Adrenal gland (tissue), 12 donors: ENCODE results near the gene PLSCR1. TPM values are rescaled to one million over a fixed set of nuclear protein-coding genes. Genes with fewer than 3 reads are reported as not detected.

Source experiments
- DNase-seq, 7 donors: peaks; one replicate each; pipeline ENCODE4 v3.0.0-alpha.2; 2019 to 2020
- H3K27ac ChIP-seq, 5 donors: fragments of 200-600 bp; sonication (generic) in 4 of 5; 1 replicate in 3 of 5; 2 replicates in 2 of 5; pipeline versions ENCODE4 v1.5.1 to v1.8.0; 2016 to 2020; ENCODE audit warnings: mild to moderate bottlenecking in 1 of 5
- H3K27me3 ChIP-seq: fragments of 200-600 bp; 2 replicates; pipeline ENCODE4 v1.8.0; 2021
- H3K36me3 ChIP-seq, 2 donors: fragments of 200-600 bp; replicated peaks in 1 of 2; 1 replicate in 1 of 2; 2 replicates in 1 of 2; pipeline versions ENCODE4 v1.5.1 to v1.8.0; 2018 to 2022
- H3K4me1 ChIP-seq, 2 donors: fragments of 200-600 bp; replicated peaks in 1 of 2; 1 replicate in 1 of 2; 2 replicates in 1 of 2; pipeline versions ENCODE4 v1.5.1 to v1.8.0; 2018 to 2021
- H3K4me3 ChIP-seq, 4 donors: fragments of 200-600 bp; sonication (generic) in 3 of 4; one replicate each; pipeline ENCODE4 v1.5.1; 2016 to 2018
- H3K9me3 ChIP-seq, 3 donors: fragments of 200-600 bp; sonication (generic) in 1 of 3; replicated peaks in 1 of 3; 1 replicate in 2 of 3; 2 replicates in 1 of 3; pipeline versions ENCODE4 v1.5.1 to v1.8.0; 2016 to 2021
- POLR2A ChIP-seq, 2 donors: fragments of 450-650 bp; IDR thresholded peaks; one replicate each; pipeline ENCODE4 v1.6.1; 2017; ENCODE audit warnings: antibody characterized with exemption in 2 of 2, mild to moderate bottlenecking in 2 of 2, moderate library complexity in 1 of 2
- WGBS, 4 donors: extraction: QIAGEN DNeasy Blood & Tissue Kit in 2 of 4; methylation state at CpG; one replicate each; pipeline versions ENCODE4 v1.1.5 to v1.1.7; 2013 to 2017; 5-methylcytosine and 5-hydroxymethylcytosine counted together
- intact Hi-C, 2 donors: fragments of 100-400 bp; cut with DNase I; formaldehyde crosslinking; loops; one replicate each; pipeline versions ENCODE4 v1.14.1 to v1.15.0; 2022 to 2023
- polyA plus RNA-seq, 3 donors: library from polyadenylated mRNA; stranded (reverse); fragments of 200-250 nt in 2 of 3; fragments of 350-450 nt in 1 of 3; fragmentation: Illumina TruSeq in 1 of 3; extraction: RNeasy Lipid Tissue Mini Kit (QIAGEN cat#74804) in 1 of 3; gene quantifications; one replicate each; pipeline ENCODE4 v1.2.3, GENCODE V29; 2013 to 2014
- total RNA-seq, 9 donors: library from RNA; depleted of rRNA in 4 of 9; stranded (reverse); fragments of >200 nt in 4 of 9; fragments of 120-200 nt in 1 of 9; fragmentation: NEBNext Ultra II Directional in 1 of 9; extraction: Animal tissue kit (Norgen Biotek cat#: 25700) in 1 of 9; gene quantifications; one replicate each; pipeline versions ENCODE4 v1.1.0 to v1.2.4, GENCODE V29; 2013 to 2023
- TF ChIP-seq, protein P1 (sequence below), 6 experiments: fragments of 450-650 bp in 4 of 6; fragments of 200-600 bp in 2 of 6; sonication (generic) in 1 of 6; IDR thresholded peaks; 1 replicate in 5 of 6; 2 replicates in 1 of 6; pipeline versions ENCODE4 v1.5.1 to v1.8.0; 2016 to 2021; ENCODE audit warnings: antibody characterized with exemption in 6 of 6, mild to moderate bottlenecking in 2 of 6, moderate library complexity in 1 of 6
- donor health status: healthy with polysubstance abuse.
- donor health status: Bipolar disorder and iron deficiency.
- donor health status: DM: yes; HTN: yes; CAD: no.
- donor health status: DM: no; HTN: no; CAD: no.
- donor health status: DM: no; HTN: no; CAD: no.
- donor health status: DM: yes; HTN: yes; CAD: no.

The PLSCR1 gene
- total and polyA plus RNA-seq, 12 donors, result 19.3 to 98.7 (median 49.5) TPM

- no peaks in the 10 kb centered on the region for H3K27me3 ChIP-seq
- TF ChIP-seq, protein P1, sequence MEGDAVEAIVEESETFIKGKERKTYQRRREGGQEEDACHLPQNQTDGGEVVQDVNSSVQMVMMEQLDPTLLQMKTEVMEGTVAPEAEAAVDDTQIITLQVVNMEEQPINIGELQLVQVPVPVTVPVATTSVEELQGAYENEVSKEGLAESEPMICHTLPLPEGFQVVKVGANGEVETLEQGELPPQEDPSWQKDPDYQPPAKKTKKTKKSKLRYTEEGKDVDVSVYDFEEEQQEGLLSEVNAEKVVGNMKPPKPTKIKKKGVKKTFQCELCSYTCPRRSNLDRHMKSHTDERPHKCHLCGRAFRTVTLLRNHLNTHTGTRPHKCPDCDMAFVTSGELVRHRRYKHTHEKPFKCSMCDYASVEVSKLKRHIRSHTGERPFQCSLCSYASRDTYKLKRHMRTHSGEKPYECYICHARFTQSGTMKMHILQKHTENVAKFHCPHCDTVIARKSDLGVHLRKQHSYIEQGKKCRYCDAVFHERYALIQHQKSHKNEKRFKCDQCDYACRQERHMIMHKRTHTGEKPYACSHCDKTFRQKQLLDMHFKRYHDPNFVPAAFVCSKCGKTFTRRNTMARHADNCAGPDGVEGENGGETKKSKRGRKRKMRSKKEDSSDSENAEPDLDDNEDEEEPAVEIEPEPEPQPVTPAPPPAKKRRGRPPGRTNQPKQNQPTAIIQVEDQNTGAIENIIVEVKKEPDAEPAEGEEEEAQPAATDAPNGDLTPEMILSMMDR (IDR thresholded peaks at IDR 0.05), result no peak
- TF ChIP-seq POLR2A (IDR thresholded peaks at IDR 0.05), result no peak
- DNase-seq, result no peak
- no peaks in the 10 kb centered on the region for H3K4me1 ChIP-seq
- 86 to 94% (median 91%) methylated on average over 3 of the region's 3 CpGs for WGBS, 4 donors
- intact Hi-C loops, result no loop called here
- H3K27ac ChIP-seq, result no peak overlapping the region
- H3K4me3 ChIP-seq, result no peak overlapping the region
- H3K36me3 ChIP-seq, result no peaks in the 10 kb centered on the region
- no peaks in the 10 kb centered on the region for H3K9me3 ChIP-seq
These were observed 15.0 kb upstream of the PLSCR1 start for GRCh38 chr3:146559388-146559787.

DNA sequence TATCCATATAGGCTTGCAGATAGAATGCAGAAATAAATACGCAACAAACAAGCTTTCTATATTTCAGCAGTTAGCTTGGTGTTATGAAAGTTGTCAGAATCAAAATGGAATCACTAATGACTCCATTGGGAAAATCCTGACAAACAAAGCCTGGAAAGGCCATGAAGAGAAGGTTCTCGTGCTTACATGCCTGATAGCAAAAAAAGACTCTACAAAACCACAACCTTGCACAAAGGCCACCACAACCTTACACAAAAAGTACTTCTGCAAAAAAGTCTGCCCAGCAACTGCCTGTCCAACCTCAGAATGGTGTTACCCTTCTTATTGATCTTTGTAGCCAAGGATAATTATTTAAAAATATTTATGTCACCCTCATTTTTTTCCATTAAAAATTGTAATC, 14.4 kb upstream of the PLSCR1 start:
- no peaks in the 10 kb centered on the region for H3K9me3 ChIP-seq
- TF ChIP-seq, protein P1 (IDR thresholded peaks at IDR 0.05), result no peak
- TF ChIP-seq POLR2A (IDR thresholded peaks at IDR 0.05), result no peak
- H3K4me1 ChIP-seq, result no peaks in the 10 kb centered on the region
- 49 to 84% (median 82%) methylated on average over 2 of the region's 2 CpGs for WGBS, 4 donors
- no peaks in the 10 kb centered on the region for H3K27me3 ChIP-seq
- no peak overlapping the region for H3K4me3 ChIP-seq
- intact Hi-C loops, result no loop called here
- no peak for DNase-seq
- no peaks in the 10 kb centered on the region for H3K36me3 ChIP-seq
- H3K27ac ChIP-seq, result no peak overlapping the region

GRCh38 chr3:146557745-146558144, 13.3 kb upstream of the PLSCR1 start:
- H3K27me3 ChIP-seq, result no peaks in the 10 kb centered on the region
- TF ChIP-seq, protein P1 (IDR thresholded peaks at IDR 0.05), result no peak
- no peak for TF ChIP-seq POLR2A (IDR thresholded peaks at IDR 0.05)
- no peaks in the 10 kb centered on the region for H3K36me3 ChIP-seq
- H3K27ac ChIP-seq, result no peak overlapping the region
- H3K9me3 ChIP-seq, result no peaks in the 10 kb centered on the region
- H3K4me3 ChIP-seq, result no peak overlapping the region
- intact Hi-C loops, result no loop called here
- no peak for DNase-seq
- no peaks in the 10 kb centered on the region for H3K4me1 ChIP-seq
- 70 to 80% (median 75%) methylated on average over 4 of the region's 4 CpGs for WGBS, 4 donors

DNA sequence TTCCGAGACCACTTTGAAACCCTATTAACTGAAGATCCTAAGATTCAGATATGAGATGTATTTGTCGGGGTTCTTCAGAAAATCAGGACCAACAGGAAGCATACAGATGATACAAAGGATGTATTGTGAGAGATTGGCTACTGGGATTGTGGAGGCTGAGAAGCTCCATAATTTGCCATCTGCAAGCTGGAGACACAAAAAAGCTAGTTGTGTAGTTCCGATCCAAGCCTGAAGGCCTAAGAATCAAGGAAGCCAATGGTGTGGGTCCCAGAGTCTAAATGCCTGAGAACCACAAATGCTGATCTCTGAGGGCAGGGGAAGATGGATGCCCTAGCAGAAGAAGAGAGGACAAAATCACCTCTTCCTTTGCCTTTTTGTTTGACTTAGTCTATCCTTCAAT, 10.9 kb upstream of the PLSCR1 start:
- TF ChIP-seq, protein P1 (IDR thresholded peaks at IDR 0.05), result no peak
- TF ChIP-seq POLR2A (IDR thresholded peaks at IDR 0.05), result no peak
- Histone ChIP-seq H3K9me3 (no peaks in the 10 kb centered on the region), H3K27ac (no peak overlapping the region), H3K36me3 (no peaks in the 10 kb centered on the region), H3K4me1 (no peaks in the 10 kb centered on the region), H3K4me3 (no peak overlapping the region), H3K27me3 (no peaks in the 10 kb centered on the region)
- no peak for DNase-seq
- intact Hi-C loops, result no loop called here
- 92 to 95% (median 95%) methylated on average over 3 of the region's 3 CpGs for WGBS, 4 donors
